ENCODE measurements around the gene TICRR.

GRCh38 chr15:89586651-89587050 lies 11.4 kb downstream of the TICRR start:
- TF ChIP-seq CTCF (IDR thresholded peaks at IDR 0.05): no peak
- TF ChIP-seq POLR2AphosphoS5 (IDR thresholded peaks at IDR 0.05): no peak
- TF ChIP-seq EP300 (IDR thresholded peaks at IDR 0.05): no peak

Data from esophagus muscularis mucosa (tissue), 4 donors.